Endometrium (tissue), 2 donors: ENCODE data around the gene PDE4D.
A peak's percentile ranks its signal among the peaks of the same experiment; 100 is the strongest.

Source experiments
- FAIRE-seq: peaks from 2 replicates; lab custom pipeline; 2012; peaks lifted over from hg19 to GRCh38; lab: Jason Lieb, UNC
- donor health status: control.
- donor health status: control.

Gene PDE4D

GRCh38 chr5:59838989-59839388, 54.5 kb downstream of the PDE4D start:
- FAIRE-seq, result no peak

GRCh38 chr5:59838067-59838466, 55.5 kb downstream of the PDE4D start:
- no peak for FAIRE-seq

GRCh38 chr5:59837071-59837470, 56.5 kb downstream of the PDE4D start:
- no peak for FAIRE-seq

- no peak for FAIRE-seq
Observed at GRCh38 chr5:59835800-59836199, 57.7 kb downstream of the PDE4D start.

- FAIRE-seq, result no peak
Observed at GRCh38 chr5:59833448-59833847, 60.1 kb downstream of the PDE4D start.

- FAIRE-seq, result no peak
Observed at GRCh38 chr5:59832577-59833301, 60.8 kb downstream of the PDE4D start.

GRCh38 chr5:59831326-59832010, 62.1 kb downstream of the PDE4D start:
- no peak for FAIRE-seq

- FAIRE-seq, result no peak
Observed at GRCh38 chr5:59830536-59831200, 62.9 kb downstream of the PDE4D start.

GRCh38 chr5:59829922-59830321, 63.6 kb downstream of the PDE4D start:
- FAIRE-seq, result no peak

- peak; percentile 41 for FAIRE-seq
Observed at GRCh38 chr5:59829386-59829785, 64.1 kb downstream of the PDE4D start.

- no peak for FAIRE-seq
Observed at GRCh38 chr5:59828623-59829022, 64.9 kb downstream of the PDE4D start.

- no peak for FAIRE-seq
Observed at GRCh38 chr5:59826996-59827395, 66.5 kb downstream of the PDE4D start.

GRCh38 chr5:59823420-59823819, 70.1 kb downstream of the PDE4D start:
- FAIRE-seq, result no peak

- no peak for FAIRE-seq
Observed at GRCh38 chr5:59819806-59820205, 73.7 kb downstream of the PDE4D start.

- FAIRE-seq, result no peak
Observed at GRCh38 chr5:59817536-59817935, 76.0 kb downstream of the PDE4D start.

- FAIRE-seq, result no peak
Observed at GRCh38 chr5:59816654-59817300, 76.7 kb downstream of the PDE4D start.

GRCh38 chr5:59814537-59814872, 79.0 kb downstream of the PDE4D start:
- FAIRE-seq, result no peak

- FAIRE-seq, result peak; percentile 12
Observed at GRCh38 chr5:59813761-59814536, 79.6 kb downstream of the PDE4D start.

- peak; percentile 26 for FAIRE-seq
Observed at GRCh38 chr5:59810041-59810440, 83.5 kb downstream of the PDE4D start.

- no peak for FAIRE-seq
Observed at GRCh38 chr5:59807806-59808205, 85.7 kb downstream of the PDE4D start.

- FAIRE-seq, result no peak
Observed at GRCh38 chr5:59800347-59800893, 93.1 kb downstream of the PDE4D start.
